ENCODE results near the gene KRTAP10-4.
"Not testable (repeated sequence)": the region's sequence is repeated elsewhere in the genome, so short reads cannot be mapped to it uniquely, and the experiment has no call there.

Gene KRTAP10-4

GRCh38 chr21:44596068-44596725 lies 22.7 kb downstream of the KRTAP10-4 start:
- Histone ChIP-seq H3K4me3 (replicated peaks; ENCODE audit: low read depth, low read length) (no peak overlapping the region), H3K27me3 (replicated peaks; ENCODE audit: control insufficient read depth, insufficient read depth, low read length) (no peaks in the 10 kb centered on the region), H3K36me3 (ENCODE audit: control insufficient read depth, insufficient read depth, low read length) (no peaks in the 10 kb centered on the region)
- no peak for DNase-seq (ENCODE audit: extremely low read depth, insufficient read length)
- TF ChIP-seq CTCF (IDR thresholded peaks at IDR 0.05; ENCODE audit: insufficient read depth, low read length, poor library complexity, severe bottlenecking), result no peak

GRCh38 chr21:44598061-44598460 lies 24.5 kb downstream of the KRTAP10-4 start:
- Histone ChIP-seq H3K27me3 (replicated peaks; ENCODE audit: control insufficient read depth, insufficient read depth, low read length) (no peaks in the 10 kb centered on the region), H3K36me3 (ENCODE audit: control insufficient read depth, insufficient read depth, low read length) (no peaks in the 10 kb centered on the region), H3K4me3 (replicated peaks; ENCODE audit: low read depth, low read length) (no peak overlapping the region)
- DNase-seq (ENCODE audit: extremely low read depth, insufficient read length), result no peak
- TF ChIP-seq CTCF (IDR thresholded peaks at IDR 0.05; ENCODE audit: insufficient read depth, low read length, poor library complexity, severe bottlenecking), result no peak

GRCh38 chr21:44599264-44600029 lies 25.9 kb downstream of the KRTAP10-4 start:
- Histone ChIP-seq H3K36me3 (ENCODE audit: control insufficient read depth, insufficient read depth, low read length) (no peaks in the 10 kb centered on the region), H3K4me3 (replicated peaks; ENCODE audit: low read depth, low read length) (no peak overlapping the region), H3K27me3 (replicated peaks; ENCODE audit: control insufficient read depth, insufficient read depth, low read length) (no peaks in the 10 kb centered on the region)
- DNase-seq (ENCODE audit: extremely low read depth, insufficient read length), result no peak
- no peak for TF ChIP-seq CTCF (IDR thresholded peaks at IDR 0.05; ENCODE audit: insufficient read depth, low read length, poor library complexity, severe bottlenecking)

- H3K4me3 ChIP-seq (replicated peaks; ENCODE audit: low read depth, low read length); DNase-seq (ENCODE audit: extremely low read depth, insufficient read length); H3K36me3 ChIP-seq (ENCODE audit: control insufficient read depth, insufficient read depth, low read length); H3K27me3 ChIP-seq (replicated peaks; ENCODE audit: control insufficient read depth, insufficient read depth, low read length): not testable (repeated sequence)
These were observed 26.8 kb downstream of the KRTAP10-4 start, which contains the start of gene KRTAP10-7 for GRCh38 chr21:44600118-44600978. KRTAP10-7 (plus strand) TSS chr21:44600597; CDS start chr21:44600622, 25 bp downstream.

- not testable (repeated sequence) for H3K4me3 ChIP-seq (replicated peaks; ENCODE audit: low read depth, low read length); DNase-seq (ENCODE audit: extremely low read depth, insufficient read length); H3K36me3 ChIP-seq (ENCODE audit: control insufficient read depth, insufficient read depth, low read length); H3K27me3 ChIP-seq (replicated peaks; ENCODE audit: control insufficient read depth, insufficient read depth, low read length)
These were observed 27.6 kb downstream of the KRTAP10-4 start for GRCh38 chr21:44601091-44601490.

- Histone ChIP-seq H3K4me3 (replicated peaks; ENCODE audit: low read depth, low read length) (no peak overlapping the region), H3K27me3 (replicated peaks; ENCODE audit: control insufficient read depth, insufficient read depth, low read length) (no peaks in the 10 kb centered on the region), H3K36me3 (ENCODE audit: control insufficient read depth, insufficient read depth, low read length) (no peaks in the 10 kb centered on the region)
- DNase-seq (ENCODE audit: extremely low read depth, insufficient read length), result no peak
- TF ChIP-seq CTCF (IDR thresholded peaks at IDR 0.05; ENCODE audit: insufficient read depth, low read length, poor library complexity, severe bottlenecking), result no peak
These were observed 28.3 kb downstream of the KRTAP10-4 start for GRCh38 chr21:44601596-44602462.
